Gastrocnemius medialis (tissue), 4 donors: ENCODE data around the gene SEC16A. TPM values are rescaled to one million over a fixed set of nuclear protein-coding genes. Genes with fewer than 3 reads are reported as not detected.

Source experiments
- ATAC-seq, 2 donors: fragments of 150-250 bp; one replicate each; pipeline ENCODE4 v1.9.1; 2016
- DNase-seq, 2 donors: peaks; one replicate each; pipeline ENCODE4 v3.0.0-alpha.2; 2019
- H3K27ac ChIP-seq, 4 donors: fragments of 200-600 bp; sonication (generic); 1 replicate in 1 of 4; 2 replicates in 3 of 4; pipeline ENCODE4 v1.5.1; 2016 to 2018; ENCODE audit warnings: mild to moderate bottlenecking in 2 of 4, moderate library complexity in 1 of 4
- H3K27me3 ChIP-seq, 3 donors: fragments of 200-600 bp; sonication (generic) in 2 of 3; 1 replicate in 1 of 3; 2 replicates in 2 of 3; pipeline versions ENCODE4 v1.5.1 to v1.6.0; 2016 to 2019; ENCODE audit warnings: mild to moderate bottlenecking in 1 of 3, moderate library complexity in 1 of 3
- H3K36me3 ChIP-seq, 2 donors: fragments of 200-600 bp; sonication (generic) in 1 of 2; one replicate each; pipeline ENCODE4 v1.5.1; 2017 to 2018
- H3K4me1 ChIP-seq, 2 donors: fragments of 200-600 bp; sonication (generic) in 1 of 2; one replicate each; pipeline ENCODE4 v1.5.1; 2016 to 2017; ENCODE audit warnings: mild to moderate bottlenecking in 2 of 2
- H3K4me3 ChIP-seq, 4 donors: fragments of 200-600 bp; sonication (generic) in 3 of 4; 1 replicate in 1 of 4; 2 replicates in 3 of 4; pipeline ENCODE4 v1.5.1; 2016 to 2019; ENCODE audit warnings: mild to moderate bottlenecking in 2 of 4
- H3K9me3 ChIP-seq, 3 donors: fragments of 200-600 bp; sonication (generic) in 2 of 3; 1 replicate in 1 of 3; 2 replicates in 2 of 3; pipeline ENCODE4 v1.5.1; 2016 to 2019
- POLR2A ChIP-seq, 2 donors: fragments of 450-650 bp; IDR thresholded peaks; one replicate each; pipeline ENCODE4 v1.6.1; 2017; ENCODE audit warnings: antibody characterized with exemption in 2 of 2, mild to moderate bottlenecking in 2 of 2, moderate library complexity in 2 of 2
- in situ Hi-C, 4 donors: fragments of 200-750 bp; cut with MboI; loops; one replicate each; pipeline versions ENCODE4 v1.15.0 to v1.8.0; 2017; ENCODE audit warnings: low sequenced_read_pairs in 4 of 4
- intact Hi-C: fragments of 100-400 bp; cut with DNase I; formaldehyde crosslinking; loops from one replicate; pipeline ENCODE4 v1.15.1; 2023; ENCODE audit warnings: low total_unique reads
- total RNA-seq, 4 donors: library from RNA; depleted of rRNA; stranded (reverse); fragments of >200 nt; gene quantifications; one replicate each; pipeline versions ENCODE4 v1.1.0 to v1.2.3, GENCODE V29; 2016
- TF ChIP-seq, protein P1 (sequence below), 5 experiments: fragments of 450-650 bp in 3 of 5; fragments of 200-600 bp in 2 of 5; sonication (generic) in 2 of 5; IDR thresholded peaks in 4 of 5; conservative IDR thresholded peaks in 1 of 5; 1 replicate in 4 of 5; 2 replicates in 1 of 5; pipeline ENCODE4 v1.5.1; 2016 to 2019; ENCODE audit warnings: antibody characterized with exemption in 5 of 5, mild to moderate bottlenecking in 3 of 5, moderate library complexity in 3 of 5

SEC16A gene
- total RNA-seq, 4 donors from 2014 or later = 23.9 to 50.4 (median 46.6) TPM

DNA sequence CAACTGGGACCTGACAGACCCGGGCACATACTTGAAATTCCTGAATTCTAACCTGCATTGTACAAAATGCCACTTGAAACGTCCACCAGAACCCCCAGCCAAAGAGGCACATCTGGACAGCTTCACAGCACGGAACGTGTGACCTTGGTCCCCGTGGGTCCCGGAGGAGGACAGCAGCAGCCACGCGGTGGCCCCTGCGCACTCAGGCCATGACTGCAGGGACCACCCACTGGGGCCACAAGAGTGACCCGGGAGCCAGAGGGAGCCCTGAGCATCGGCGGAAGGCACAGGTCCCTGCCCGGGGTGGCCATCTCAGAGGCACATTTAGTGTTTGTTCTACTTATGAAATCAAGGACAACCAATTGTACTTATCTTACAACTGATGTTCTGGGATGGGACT, 80.8 kb downstream of the SEC16A start:
- DNase-seq = no peak
- Histone ChIP-seq H3K4me1 (peaks cover 14 to 18% of the 10 kb centered on the region in 2 donors), H3K4me3 (no peak overlapping the region), H3K27ac (no peak overlapping the region), H3K36me3 (peaks cover 0 to 39% of the 10 kb centered on the region in 2 donors), H3K27me3 (no peaks in the 10 kb centered on the region), H3K9me3 (no peaks in the 10 kb centered on the region)
- TF ChIP-seq POLR2A (IDR thresholded peaks at IDR 0.05) = no peak
- TF ChIP-seq, protein P1, sequence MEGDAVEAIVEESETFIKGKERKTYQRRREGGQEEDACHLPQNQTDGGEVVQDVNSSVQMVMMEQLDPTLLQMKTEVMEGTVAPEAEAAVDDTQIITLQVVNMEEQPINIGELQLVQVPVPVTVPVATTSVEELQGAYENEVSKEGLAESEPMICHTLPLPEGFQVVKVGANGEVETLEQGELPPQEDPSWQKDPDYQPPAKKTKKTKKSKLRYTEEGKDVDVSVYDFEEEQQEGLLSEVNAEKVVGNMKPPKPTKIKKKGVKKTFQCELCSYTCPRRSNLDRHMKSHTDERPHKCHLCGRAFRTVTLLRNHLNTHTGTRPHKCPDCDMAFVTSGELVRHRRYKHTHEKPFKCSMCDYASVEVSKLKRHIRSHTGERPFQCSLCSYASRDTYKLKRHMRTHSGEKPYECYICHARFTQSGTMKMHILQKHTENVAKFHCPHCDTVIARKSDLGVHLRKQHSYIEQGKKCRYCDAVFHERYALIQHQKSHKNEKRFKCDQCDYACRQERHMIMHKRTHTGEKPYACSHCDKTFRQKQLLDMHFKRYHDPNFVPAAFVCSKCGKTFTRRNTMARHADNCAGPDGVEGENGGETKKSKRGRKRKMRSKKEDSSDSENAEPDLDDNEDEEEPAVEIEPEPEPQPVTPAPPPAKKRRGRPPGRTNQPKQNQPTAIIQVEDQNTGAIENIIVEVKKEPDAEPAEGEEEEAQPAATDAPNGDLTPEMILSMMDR (IDR thresholded peaks at IDR 0.05 in 4 of 5, conservative IDR thresholded peaks at IDR 0.05 in 1 of 5) = no peak
- in situ Hi-C loops = no loop called here
- no peak for ATAC-seq
- intact Hi-C loops = loop anchor here (10.0 kb wide), 1 partner anchor 437 kb away; the partner anchor contains the start of gene UBAC1

DNA sequence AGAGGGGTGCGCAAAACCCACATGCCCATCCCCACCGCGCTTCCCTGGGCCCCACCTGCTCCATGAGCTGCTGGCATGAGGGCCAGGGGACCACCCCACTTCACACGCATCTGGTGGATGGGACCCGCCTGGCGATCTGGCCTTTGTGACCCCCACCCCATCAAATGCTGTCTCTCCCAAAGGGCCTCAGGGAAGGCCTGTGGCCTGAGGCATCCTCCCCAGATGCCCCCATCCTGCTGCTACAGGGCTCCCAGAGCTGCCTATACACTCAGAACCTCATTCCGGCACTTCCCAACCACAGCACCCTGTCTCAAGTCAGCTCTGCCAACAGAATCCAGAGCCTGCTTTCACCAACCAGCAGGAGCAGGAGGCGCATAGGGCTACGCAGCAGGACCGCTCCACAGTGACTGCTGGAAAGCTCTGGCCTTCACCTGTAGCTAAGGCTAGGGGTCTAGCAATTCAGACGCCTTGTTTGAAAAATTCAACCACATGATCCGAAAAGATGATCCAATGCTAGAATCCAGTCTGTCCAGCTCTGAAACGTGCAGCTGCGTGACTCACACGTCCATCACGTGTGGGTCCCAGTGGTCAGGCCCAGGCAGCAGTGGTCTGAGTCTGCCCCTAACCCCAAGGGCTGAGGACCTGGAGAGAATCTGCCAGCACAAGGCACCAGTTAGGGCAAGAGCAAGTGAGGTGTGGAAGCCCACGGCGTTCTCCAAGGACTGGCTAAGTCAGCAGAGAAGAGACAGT, 81.5 kb downstream of the SEC16A start:
- Histone ChIP-seq H3K27ac (no peak overlapping the region), H3K4me3 (no peak overlapping the region), H3K9me3 (no peaks in the 10 kb centered on the region), H3K4me1 (peaks cover 14 to 18% of the 10 kb centered on the region in 2 donors), H3K36me3 (peaks cover 0 to 39% of the 10 kb centered on the region in 2 donors), H3K27me3 (no peaks in the 10 kb centered on the region)
- in situ Hi-C loops = no loop called here
- TF ChIP-seq, protein P1 (IDR thresholded peaks at IDR 0.05 in 4 of 5, conservative IDR thresholded peaks at IDR 0.05 in 1 of 5) = no peak
- TF ChIP-seq POLR2A (IDR thresholded peaks at IDR 0.05) = no peak
- no peak for DNase-seq
- intact Hi-C loops = loop anchor here (10.0 kb wide), 1 partner anchor 437 kb away; the partner anchor contains the start of gene UBAC1
- no peak for ATAC-seq

DNA sequence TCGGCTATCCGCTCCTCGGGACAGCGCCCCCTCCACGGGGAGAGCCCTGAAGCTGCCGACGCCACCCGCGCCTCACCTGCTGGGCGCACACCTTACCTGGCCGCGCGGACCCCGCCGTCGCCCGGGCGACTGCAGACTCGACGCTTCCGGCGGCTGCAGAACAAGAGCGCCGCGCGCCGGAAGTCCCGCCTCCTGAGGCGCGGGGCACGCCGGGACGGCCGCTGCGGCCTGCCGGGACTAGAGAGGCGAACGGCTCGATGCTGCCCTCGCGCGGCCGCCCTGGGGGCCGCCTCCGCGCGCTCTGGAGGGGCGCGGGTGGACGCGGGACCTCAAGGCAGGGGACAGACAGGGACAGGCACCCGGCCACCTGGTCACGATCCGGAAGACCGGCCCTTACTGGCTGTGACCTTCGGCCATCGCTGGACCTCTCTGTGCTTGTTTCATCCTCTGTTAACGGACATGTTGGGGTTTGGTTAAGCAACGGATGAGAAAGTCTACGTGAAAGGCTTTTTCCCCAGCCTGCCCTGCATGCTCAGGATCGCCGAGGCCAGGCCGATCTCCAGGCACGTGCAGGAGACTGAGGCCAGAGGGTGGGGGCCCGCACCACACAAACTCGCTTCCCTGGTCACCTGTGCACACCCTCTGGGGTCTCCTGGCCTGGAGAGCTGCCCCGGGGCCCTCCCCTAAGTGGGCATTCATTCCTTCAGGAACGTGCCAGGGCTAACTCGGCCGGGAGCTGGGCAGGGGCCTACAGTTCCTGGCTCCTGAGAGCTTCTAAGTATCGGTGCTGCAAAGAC, 82.6 kb downstream of the SEC16A start, which contains the start of gene SNAPC4:
TSS of gene SNAPC4 (minus strand) at position 133 of the 797 bp plus-strand sequence. CDS start 1,742 bp downstream, outside the sequence.
- in situ Hi-C loops (no loop called here), intact Hi-C loops (loop anchor here (1.0 to 10.0 kb wide), 3 partner anchors 10 to 435 kb away; partner anchors contain the start of genes DNLZ, ENTR1, PMPCA and UBAC1)
- TF ChIP-seq POLR2A (IDR thresholded peaks at IDR 0.05) = peak; percentile 60 to 64
- TF ChIP-seq, protein P1 (IDR thresholded peaks at IDR 0.05 in 4 of 5, conservative IDR thresholded peaks at IDR 0.05 in 1 of 5) = peak; percentile 84 to 98 (median 91)
- H3K27ac ChIP-seq = peak within 1 kb of the TSS; percentile 54 to 78 (median 73)
- no peaks in the 10 kb centered on the region for H3K9me3 ChIP-seq
- H3K4me1 ChIP-seq = peaks cover 14 to 18% of the 10 kb centered on the region in 2 donors
- DNase-seq (peak; percentile 52 to 75), ATAC-seq (peak; percentile 90 to 93)
- no peaks in the 10 kb centered on the region for H3K27me3 ChIP-seq
- peak within 1 kb of the TSS; percentile 75 to 96 (median 94) for H3K4me3 ChIP-seq
- peaks cover 0 to 39% of the 10 kb centered on the region in 2 donors for H3K36me3 ChIP-seq

DNA sequence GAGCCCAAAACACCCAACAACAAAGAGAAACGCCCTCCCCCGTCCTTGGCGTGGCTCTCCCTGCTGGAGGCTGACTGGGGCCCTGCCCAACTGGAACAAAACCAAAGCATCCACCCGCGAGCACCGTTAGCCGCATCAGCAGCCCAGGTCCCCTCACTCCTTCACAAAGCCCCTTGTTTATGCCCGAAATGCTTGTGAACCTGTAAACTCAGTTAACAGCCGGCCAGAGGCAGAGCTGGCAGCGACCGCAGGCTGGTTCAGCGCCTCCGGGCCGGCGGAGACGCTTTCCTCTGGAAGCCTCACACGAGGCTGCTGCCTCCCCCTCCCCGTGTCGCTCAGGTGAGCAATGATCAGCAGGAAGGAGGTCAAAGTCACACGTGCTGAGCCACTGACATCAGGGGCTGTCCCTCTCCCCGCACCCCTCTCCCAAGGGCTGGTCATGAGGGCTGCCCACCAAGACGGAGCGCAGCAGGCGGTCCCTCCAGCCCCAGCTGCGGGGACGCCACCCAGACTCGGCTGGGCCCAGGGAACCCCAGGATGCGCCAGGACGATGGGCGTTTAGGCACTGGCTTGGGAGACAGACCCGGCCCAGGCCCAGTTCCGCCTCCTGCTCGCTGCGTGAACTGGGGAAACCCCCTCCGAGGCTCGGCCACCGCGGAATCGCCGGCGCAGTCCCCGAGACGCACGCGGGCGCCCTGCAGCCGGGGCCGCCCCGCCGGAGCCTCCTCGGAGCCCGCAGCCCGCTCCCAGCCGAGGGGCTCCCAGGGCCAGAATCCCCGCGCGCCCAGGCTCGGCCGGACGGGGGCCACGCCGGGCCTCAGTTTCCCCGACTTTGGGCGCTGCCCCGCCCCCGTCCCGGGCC, 83.4 kb downstream of the SEC16A start:
- no peaks in the 10 kb centered on the region for H3K27me3 ChIP-seq
- DNase-seq (no peak), ATAC-seq (no peak)
- intact Hi-C loops = loop anchor here (1.0 to 10.0 kb wide), 3 partner anchors 11 to 435 kb away; partner anchors contain the start of genes DNLZ, ENTR1, PMPCA and UBAC1
- peak overlapping the region; percentile 43 to 78 (median 73) for H3K27ac ChIP-seq
- TF ChIP-seq POLR2A (IDR thresholded peaks at IDR 0.05) = no peak
- TF ChIP-seq, protein P1 (IDR thresholded peaks at IDR 0.05 in 4 of 5, conservative IDR thresholded peaks at IDR 0.05 in 1 of 5) = no peak
- H3K4me1 ChIP-seq = peaks cover 14 to 18% of the 10 kb centered on the region in 2 donors
- peaks cover 0 to 39% of the 10 kb centered on the region in 2 donors for H3K36me3 ChIP-seq
- peak overlapping the region; percentile 75 to 96 (median 94) for H3K4me3 ChIP-seq
- in situ Hi-C loops = no loop called here
- H3K9me3 ChIP-seq = no peaks in the 10 kb centered on the region
